Hepatocyte (in vitro differentiated cells): Measurements from ENCODE around the gene MPV17.

Source experiments
- CTCF ChIP-seq: fragments of 200-600 bp; sonication (generic); IDR thresholded peaks from 2 replicates; pipeline ENCODE4 v1.5.1; 2016; ENCODE audit warnings: antibody characterized with exemption, mild to moderate bottlenecking; ENCODE audit not compliant: poor library complexity
- EZH2 ChIP-seq: fragments of 200-600 bp; sonication (generic); IDR thresholded peaks from 2 replicates; pipeline ENCODE4 v1.6.1; 2016; ENCODE audit warnings: antibody characterized with exemption, mild to moderate bottlenecking, borderline replicate concordance
- EZH2phosphoT487 ChIP-seq: fragments of 200-600 bp; sonication (generic); IDR thresholded peaks from one replicate; pipeline ENCODE4 v1.6.1; 2018; ENCODE audit warnings: antibody characterized with exemption, mild to moderate bottlenecking, low read depth, moderate library complexity; ENCODE audit not compliant: unreplicated experiment, severe bottlenecking

- no peak for TF ChIP-seq CTCF
- TF ChIP-seq EZH2phosphoT487, result no peak
- TF ChIP-seq EZH2, result no peak
Measured at GRCh38 chr2:27282892-27283291, 40.0 kb downstream of the MPV17 start.
